PC-9 (cell line): Measurements from ENCODE around the gene NCOR2. TPM values are rescaled to one million over a fixed set of nuclear protein-coding genes. Genes with fewer than 3 reads are reported as not detected.

Experiments
- BruUV-seq: library from RNA; stranded (reverse); fragments of 400-500 nt; replicated peaks from 2 replicates; lab custom pipeline; 2021; lab: Mats Ljungman, UMichigan
- CTCF ChIA-PET: fragments of 300-600 bp; sonication (Branson Sonifier 250); formaldehyde crosslinking; loops from one replicate; lab custom pipeline; 2022; ENCODE audit warnings: antibody characterized with exemption; lab: Charles Lee
- POLR2A ChIA-PET: fragments of 300-600 bp; sonication (Branson Sonifier 250); formaldehyde crosslinking; loops from one replicate; lab custom pipeline; 2022; ENCODE audit warnings: antibody characterized with exemption; ENCODE audit not compliant: unreplicated experiment; lab: Charles Lee
- DNase-seq, 2 experiments: peaks; one replicate each; pipeline versions ENCODE4 v3.0.0 to v3.0.0-alpha.2; 2015 to 2022; ENCODE audit warnings: mixed read lengths in 1 of 2
- H2AFZ ChIP-seq: fragments of 200-600 bp; sonication (generic); 2 replicates; pipeline ENCODE4 v1.8.1; 2017; ENCODE audit warnings: antibody characterized with exemption
- H3F3A ChIP-seq: fragments of 200-600 bp; sonication (generic); 2 replicates; pipeline ENCODE4 v1.8.1; 2017; ENCODE audit warnings: antibody characterized with exemption, mild to moderate bottlenecking, low read depth; ENCODE audit not compliant: insufficient read depth
- H3K27ac ChIP-seq: fragments of 200-600 bp; sonication (generic); 2 replicates; pipeline ENCODE4 v1.6.1; 2016; ENCODE audit warnings: mixed run types
- H3K27me3 ChIP-seq: fragments of 200-600 bp; sonication (generic); 2 replicates; pipeline ENCODE4 v1.6.1; 2016; ENCODE audit warnings: low read depth, mixed run types; ENCODE audit not compliant: insufficient read depth
- H3K36me3 ChIP-seq: fragments of 200-600 bp; sonication (generic); 2 replicates; pipeline ENCODE4 v1.6.1; 2016; ENCODE audit warnings: low read depth, mixed run types
- H3K4me1 ChIP-seq: fragments of 200-600 bp; sonication (generic); replicated peaks from 2 replicates; pipeline ENCODE4 v1.6.1; 2016; ENCODE audit warnings: mixed run types; ENCODE audit not compliant: insufficient read depth
- H3K4me2 ChIP-seq: fragments of 200-600 bp; sonication (generic); 2 replicates; pipeline ENCODE4 v1.6.1; 2017; ENCODE audit warnings: mixed run types
- H3K4me3 ChIP-seq: fragments of 200-600 bp; sonication (generic); 2 replicates; pipeline ENCODE4 v1.6.1; 2016; ENCODE audit warnings: mixed run types
- H3K79me2 ChIP-seq: fragments of 200-600 bp; sonication (generic); 2 replicates; pipeline ENCODE4 v1.6.1; 2017; ENCODE audit warnings: low read depth, mixed run types
- H3K9me2 ChIP-seq: fragments of 200-600 bp; sonication (generic); 2 replicates; pipeline ENCODE4 v1.8.1; 2017; ENCODE audit warnings: mild to moderate bottlenecking; ENCODE audit not compliant: insufficient read depth
- H3K9me3 ChIP-seq: fragments of 200-600 bp; sonication (generic); 2 replicates; pipeline ENCODE4 v1.8.1; 2016; ENCODE audit warnings: low read depth; ENCODE audit not compliant: insufficient read depth
- H4K20me1 ChIP-seq: fragments of 200-600 bp; sonication (generic); 2 replicates; pipeline ENCODE4 v1.8.1; 2017; ENCODE audit not compliant: insufficient read depth
- EZH2 ChIP-seq: fragments of 200-600 bp; sonication (generic); IDR thresholded peaks from 2 replicates; pipeline ENCODE4 v1.8.0; 2017; ENCODE audit warnings: antibody characterized with exemption, low read depth
- intact Hi-C: fragments of 100-400 bp; cut with micrococcal nuclease; formaldehyde crosslinking; loops from one replicate; pipeline ENCODE4 v1.10.0; 2022; ENCODE audit not compliant: unreplicated experiment
- total RNA-seq: library from RNA; stranded (reverse); gene quantifications from 2 replicates; pipeline ENCODE4 v1.2.3, GENCODE V29; 2021
- TF ChIP-seq, protein P1 (sequence below): fragments of 200-600 bp; sonication (generic); conservative IDR thresholded peaks from 2 replicates; pipeline ENCODE4 v1.6.1; 2017; ENCODE audit warnings: mixed run types, antibody characterized with exemption, mild to moderate bottlenecking, moderate library complexity

Gene NCOR2
- total RNA-seq, 1 experiment from 2014 or later: 319 TPM

DNA sequence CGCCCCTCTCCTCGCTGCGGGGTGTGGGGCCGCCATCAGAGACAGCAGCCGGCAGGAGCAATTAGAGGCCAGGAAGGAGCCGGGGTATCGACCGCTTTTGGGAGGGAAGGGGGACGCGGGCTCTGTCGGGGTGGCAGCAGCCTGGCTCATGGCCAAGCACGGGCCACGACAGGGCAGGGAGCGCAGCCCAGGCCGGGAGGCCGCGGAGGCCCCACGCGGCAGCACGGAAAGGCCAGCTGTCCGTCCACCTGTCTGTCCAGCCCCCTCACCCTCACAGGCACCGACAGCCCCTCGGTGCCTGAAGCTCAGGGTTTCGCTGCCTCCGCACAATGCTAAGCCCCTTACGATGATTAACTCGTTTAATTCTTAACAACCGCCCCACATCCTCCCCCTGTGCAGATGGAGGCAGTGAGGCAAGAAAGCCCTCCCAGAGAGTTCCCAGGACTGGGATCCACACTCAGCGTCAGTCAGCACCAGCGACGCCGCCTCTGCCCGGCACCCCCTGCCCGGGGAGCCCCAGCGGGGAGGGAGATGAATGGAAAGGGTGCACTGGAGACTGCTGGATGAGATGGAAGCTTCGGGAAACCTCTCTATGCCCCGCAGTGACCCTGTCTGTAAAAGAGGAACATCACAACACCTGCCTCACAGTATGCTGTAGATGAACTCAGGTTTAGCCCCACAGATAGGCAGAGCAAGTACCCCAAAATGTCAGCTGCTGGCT lies 23.7 kb downstream of the NCOR2 start:
- BruUV-seq: no TSS peak
- Histone ChIP-seq H3K4me2 (peak overlapping the region; percentile 44), H3K36me3 (no peaks in the 10 kb centered on the region), H3F3A (peaks cover 18% of the 10 kb centered on the region; the same call in 1 of the 2 replicates), H3K79me2 (peaks cover 79% of the 10 kb centered on the region), H3K9me2 (no peaks in the 10 kb centered on the region), H2AFZ (no peak overlapping the region), H4K20me1 (peaks cover 71% of the 10 kb centered on the region), H3K4me1 (peaks cover 41% of the 10 kb centered on the region), H3K27me3 (no peaks in the 10 kb centered on the region), H3K4me3 (no peak overlapping the region), H3K27ac (0 out of 2 replicates have a peak overlapping the region, but pooled peaks have one; percentile 25), H3K9me3 (no peaks in the 10 kb centered on the region)
- ChIA-PET POLR2A (no interaction called here), CTCF (interaction anchor here (1.2 kb wide), 1 partner anchor 25 kb away, joined by 3 read pairs; no protein-coding TSS in a partner anchor)
- TF ChIP-seq EZH2: no peak
- TF ChIP-seq, protein P1, sequence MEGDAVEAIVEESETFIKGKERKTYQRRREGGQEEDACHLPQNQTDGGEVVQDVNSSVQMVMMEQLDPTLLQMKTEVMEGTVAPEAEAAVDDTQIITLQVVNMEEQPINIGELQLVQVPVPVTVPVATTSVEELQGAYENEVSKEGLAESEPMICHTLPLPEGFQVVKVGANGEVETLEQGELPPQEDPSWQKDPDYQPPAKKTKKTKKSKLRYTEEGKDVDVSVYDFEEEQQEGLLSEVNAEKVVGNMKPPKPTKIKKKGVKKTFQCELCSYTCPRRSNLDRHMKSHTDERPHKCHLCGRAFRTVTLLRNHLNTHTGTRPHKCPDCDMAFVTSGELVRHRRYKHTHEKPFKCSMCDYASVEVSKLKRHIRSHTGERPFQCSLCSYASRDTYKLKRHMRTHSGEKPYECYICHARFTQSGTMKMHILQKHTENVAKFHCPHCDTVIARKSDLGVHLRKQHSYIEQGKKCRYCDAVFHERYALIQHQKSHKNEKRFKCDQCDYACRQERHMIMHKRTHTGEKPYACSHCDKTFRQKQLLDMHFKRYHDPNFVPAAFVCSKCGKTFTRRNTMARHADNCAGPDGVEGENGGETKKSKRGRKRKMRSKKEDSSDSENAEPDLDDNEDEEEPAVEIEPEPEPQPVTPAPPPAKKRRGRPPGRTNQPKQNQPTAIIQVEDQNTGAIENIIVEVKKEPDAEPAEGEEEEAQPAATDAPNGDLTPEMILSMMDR: no peak
- no peak for DNase-seq
- intact Hi-C loops: no loop called here

DNA sequence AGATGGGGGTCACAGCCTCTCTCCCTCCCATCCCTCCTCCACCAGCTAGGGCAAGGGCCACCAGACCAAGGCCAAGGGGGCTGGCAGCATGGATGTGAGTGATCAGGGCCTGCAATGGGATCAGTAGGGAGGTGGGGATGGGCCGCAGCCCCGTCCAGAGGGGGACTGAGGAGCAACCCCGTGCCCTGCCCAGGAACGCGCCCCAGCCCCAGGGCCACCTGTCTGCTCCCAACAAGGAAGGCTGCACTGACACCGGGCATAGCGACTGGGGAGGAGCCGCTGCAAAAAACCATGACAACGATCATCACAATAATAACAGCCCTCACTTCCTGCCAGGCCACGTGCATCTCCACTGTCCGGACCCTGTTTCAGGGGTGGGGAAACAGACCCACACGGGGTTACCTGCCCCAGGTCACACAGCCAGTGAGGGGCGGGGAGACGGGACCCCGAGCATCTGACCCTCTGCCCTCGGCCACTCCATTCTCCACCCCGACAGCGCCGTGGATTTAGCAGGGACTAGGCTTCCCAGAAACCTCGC lies 24.3 kb downstream of the NCOR2 start:
- H3K9me3 ChIP-seq: no peaks in the 10 kb centered on the region
- H4K20me1 ChIP-seq: peaks cover 73% of the 10 kb centered on the region
- H3K4me1 ChIP-seq: peaks cover 41% of the 10 kb centered on the region
- no peaks in the 10 kb centered on the region for H3K36me3 ChIP-seq
- no peak overlapping the region for H3K4me2 ChIP-seq
- BruUV-seq: no TSS peak
- no peak overlapping the region for H3K27ac ChIP-seq
- CTCF ChIA-PET: no interaction called here
- intact Hi-C loops: no loop called here
- TF ChIP-seq, protein P1: no peak
- no peak for TF ChIP-seq EZH2
- no peaks in the 10 kb centered on the region for H3K27me3 ChIP-seq
- H3F3A ChIP-seq: peaks cover 18% of the 10 kb centered on the region; the same call in 1 of the 2 replicates
- H3K79me2 ChIP-seq: peaks cover 79% of the 10 kb centered on the region
- POLR2A ChIA-PET: no interaction called here
- no peaks in the 10 kb centered on the region for H3K9me2 ChIP-seq
- H2AFZ ChIP-seq: no peak overlapping the region
- no peak overlapping the region for H3K4me3 ChIP-seq
- DNase-seq: peak in 1 of 2 experiments; percentile 57

DNA sequence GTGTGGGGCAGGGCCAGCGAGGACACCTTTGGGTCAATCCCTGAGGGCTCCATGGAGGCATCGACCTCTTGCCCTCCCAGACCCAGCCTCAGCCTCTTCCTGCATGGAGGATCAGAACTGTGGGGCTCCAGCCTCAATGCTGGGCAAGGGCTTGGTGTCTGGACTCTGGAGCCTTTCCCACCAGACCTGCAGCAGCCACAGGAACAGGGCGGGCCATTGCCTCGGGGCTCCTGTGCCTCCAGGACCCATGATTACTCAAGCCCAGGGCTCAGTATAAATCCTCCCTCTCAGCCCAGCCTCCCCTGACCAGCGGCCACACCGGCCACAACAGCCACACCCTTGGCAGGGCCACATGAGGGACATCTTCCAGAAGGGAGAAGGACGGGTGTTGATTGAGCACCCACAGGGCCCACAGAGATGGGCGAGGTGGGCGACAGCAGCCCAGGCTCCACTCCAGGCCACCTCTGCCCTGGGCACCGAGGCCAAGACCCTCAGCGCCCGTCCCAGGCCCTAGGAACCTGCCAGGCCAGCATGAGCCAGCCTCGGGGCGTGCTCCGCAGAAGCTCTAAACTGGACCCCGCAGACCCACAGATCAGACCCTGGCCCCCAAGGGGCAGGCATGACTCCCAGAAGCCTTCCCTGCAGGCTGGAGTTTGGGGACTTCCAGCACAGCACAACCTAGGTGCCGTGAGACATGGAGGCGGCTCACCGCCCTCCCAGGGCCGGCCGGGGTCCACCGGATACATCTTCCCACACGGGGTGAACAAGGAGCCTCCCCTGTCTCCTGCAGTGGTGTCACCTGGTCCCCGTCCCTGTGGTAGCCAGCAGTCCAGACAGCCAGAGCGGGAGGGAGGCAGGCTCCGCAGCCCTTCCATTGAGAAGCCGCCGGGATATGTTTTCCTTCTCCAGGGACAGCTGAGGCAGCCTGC lies 25.1 kb downstream of the NCOR2 start:
- Histone ChIP-seq H3F3A (peaks cover 18% of the 10 kb centered on the region; the same call in 1 of the 2 replicates), H3K4me1 (peaks cover 41% of the 10 kb centered on the region), H3K9me2 (no peaks in the 10 kb centered on the region), H3K9me3 (no peaks in the 10 kb centered on the region), H3K79me2 (peaks cover 81% of the 10 kb centered on the region), H4K20me1 (peaks cover 71% of the 10 kb centered on the region), H2AFZ (no peak overlapping the region), H3K36me3 (no peaks in the 10 kb centered on the region), H3K4me2 (peak overlapping the region; percentile 40), H3K27me3 (no peaks in the 10 kb centered on the region), H3K4me3 (no peak overlapping the region), H3K27ac (no peak overlapping the region)
- TF ChIP-seq EZH2: no peak
- TF ChIP-seq, protein P1: no peak
- ChIA-PET POLR2A (no interaction called here), CTCF (no interaction called here)
- peak in 1 of 2 experiments; percentile 62 for DNase-seq
- no TSS peak for BruUV-seq
- intact Hi-C loops: loop anchor here (1.0 kb wide), 1 partner anchor 24 kb away; no protein-coding TSS in a partner anchor
